ENCODE results near the gene DYDC1.

- TF ChIP-seq ZBTB3 (CRISPR knock-in tag; IDR thresholded peaks at IDR 0.05; ENCODE audit: borderline replicate concordance, low read depth) (no peak), ZNF17 (CRISPR knock-in tag; IDR thresholded peaks at IDR 0.05) (no peak), FOXP4 (CRISPR knock-in tag; IDR thresholded peaks at IDR 0.05) (no peak), MAFK (conservative IDR thresholded peaks at IDR 0.05 in 1 of 2, IDR thresholded peaks at IDR 0.05 in 1 of 2; ENCODE audit: low read length in 2 of 2) (no peak)
Observed at GRCh38 chr10:80390740-80391139, 34.2 kb upstream of the DYDC1 start.

All from HepG2 (cell line).